Thyroid gland (tissue), 4 donors: ENCODE measurements around the gene TTC4.

ENCODE experiments used
- CTCF ChIP-seq, 6 experiments: fragments of 200-600 bp in 3 of 6; fragments of 450-650 bp in 3 of 6; sonication (generic) in 3 of 6; IDR thresholded peaks; one replicate each; pipeline ENCODE4 v1.5.1; 2016 to 2019; ENCODE audit warnings: antibody characterized with exemption in 6 of 6, mild to moderate bottlenecking in 2 of 6, inconsistent platforms in 1 of 6, moderate library complexity in 1 of 6
- POLR2A ChIP-seq, 2 donors: fragments of 450-650 bp; IDR thresholded peaks; one replicate each; pipeline ENCODE4 v1.6.1; 2017; ENCODE audit warnings: antibody characterized with exemption in 2 of 2, mild to moderate bottlenecking in 2 of 2, moderate library complexity in 1 of 2

GRCh38 chr1:54750596-54750995 lies 34.9 kb downstream of the TTC4 start:
- TF ChIP-seq CTCF (IDR thresholded peaks at IDR 0.05) = no peak
- no peak for TF ChIP-seq POLR2A (IDR thresholded peaks at IDR 0.05)
